ENCODE measurements around the gene SPRED2.

SPRED2 gene

DNA sequence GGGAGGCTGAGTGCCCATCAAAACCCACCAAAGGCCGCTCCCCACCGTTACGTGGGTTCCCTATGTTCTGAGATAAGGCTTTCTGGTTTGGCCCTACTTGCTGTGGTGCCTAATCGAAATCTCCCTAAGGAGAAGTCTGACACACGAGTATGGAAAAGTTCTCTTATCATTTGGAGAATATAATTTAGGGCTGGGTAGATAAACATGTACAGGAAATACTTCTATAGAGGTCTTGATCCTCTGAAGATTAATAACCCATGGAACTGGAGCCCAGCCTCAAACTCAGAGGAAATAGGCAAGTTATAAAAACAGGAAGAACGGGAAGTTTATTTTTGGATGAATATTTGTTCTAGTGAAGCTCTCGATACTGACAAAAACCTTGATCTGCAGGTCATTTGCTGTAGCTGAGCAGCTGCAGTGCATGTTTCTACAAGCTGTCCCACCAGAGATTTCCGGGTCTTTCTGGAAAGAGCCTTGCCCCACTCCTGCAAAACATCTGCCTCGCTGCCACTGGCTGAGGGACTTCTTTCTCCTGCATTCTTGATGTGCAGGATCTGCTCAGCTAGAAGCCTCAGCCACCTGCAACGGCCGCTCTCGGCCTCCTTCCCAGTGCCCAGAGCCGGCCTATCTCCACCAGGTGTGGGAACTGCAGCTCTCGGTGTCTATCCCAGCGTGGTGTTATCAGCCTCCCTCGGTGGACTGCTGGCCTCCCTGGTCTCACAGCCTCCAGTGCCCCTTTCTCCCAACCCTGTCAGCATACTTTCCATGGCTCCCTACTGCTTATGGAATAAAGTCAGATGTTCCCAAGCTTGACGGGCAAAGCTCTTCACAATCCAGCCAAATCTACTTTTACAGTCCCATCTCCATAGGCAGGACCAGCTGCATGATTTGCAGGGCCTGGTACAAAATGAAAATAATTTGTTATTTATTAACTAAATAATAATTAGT is 48.6 kb downstream of the SPRED2 start:
- no peaks in the 10 kb centered on the region for H3K27me3 ChIP-seq (ENCODE audit: insufficient read depth, poor library complexity, severe bottlenecking)
- no peak for DNase-seq (ENCODE audit: low read depth in 1 of 2, low spot score in 1 of 2)
- H3K4me3 ChIP-seq (replicated peaks; ENCODE audit: insufficient read depth, low read length) = no peak overlapping the region
- no peak overlapping the region for H3K27ac ChIP-seq (replicated peaks)
- TF ChIP-seq POLR2AphosphoS5 (IDR thresholded peaks at IDR 0.05; ENCODE audit: low read depth) = no peak
- TF ChIP-seq SPI1 (IDR thresholded peaks at IDR 0.05; ENCODE audit: borderline replicate concordance, low read depth) = no peak
- TF ChIP-seq GABPA (IDR thresholded peaks at IDR 0.05; ENCODE audit: low read depth) = no peak
- TF ChIP-seq, protein P1, sequence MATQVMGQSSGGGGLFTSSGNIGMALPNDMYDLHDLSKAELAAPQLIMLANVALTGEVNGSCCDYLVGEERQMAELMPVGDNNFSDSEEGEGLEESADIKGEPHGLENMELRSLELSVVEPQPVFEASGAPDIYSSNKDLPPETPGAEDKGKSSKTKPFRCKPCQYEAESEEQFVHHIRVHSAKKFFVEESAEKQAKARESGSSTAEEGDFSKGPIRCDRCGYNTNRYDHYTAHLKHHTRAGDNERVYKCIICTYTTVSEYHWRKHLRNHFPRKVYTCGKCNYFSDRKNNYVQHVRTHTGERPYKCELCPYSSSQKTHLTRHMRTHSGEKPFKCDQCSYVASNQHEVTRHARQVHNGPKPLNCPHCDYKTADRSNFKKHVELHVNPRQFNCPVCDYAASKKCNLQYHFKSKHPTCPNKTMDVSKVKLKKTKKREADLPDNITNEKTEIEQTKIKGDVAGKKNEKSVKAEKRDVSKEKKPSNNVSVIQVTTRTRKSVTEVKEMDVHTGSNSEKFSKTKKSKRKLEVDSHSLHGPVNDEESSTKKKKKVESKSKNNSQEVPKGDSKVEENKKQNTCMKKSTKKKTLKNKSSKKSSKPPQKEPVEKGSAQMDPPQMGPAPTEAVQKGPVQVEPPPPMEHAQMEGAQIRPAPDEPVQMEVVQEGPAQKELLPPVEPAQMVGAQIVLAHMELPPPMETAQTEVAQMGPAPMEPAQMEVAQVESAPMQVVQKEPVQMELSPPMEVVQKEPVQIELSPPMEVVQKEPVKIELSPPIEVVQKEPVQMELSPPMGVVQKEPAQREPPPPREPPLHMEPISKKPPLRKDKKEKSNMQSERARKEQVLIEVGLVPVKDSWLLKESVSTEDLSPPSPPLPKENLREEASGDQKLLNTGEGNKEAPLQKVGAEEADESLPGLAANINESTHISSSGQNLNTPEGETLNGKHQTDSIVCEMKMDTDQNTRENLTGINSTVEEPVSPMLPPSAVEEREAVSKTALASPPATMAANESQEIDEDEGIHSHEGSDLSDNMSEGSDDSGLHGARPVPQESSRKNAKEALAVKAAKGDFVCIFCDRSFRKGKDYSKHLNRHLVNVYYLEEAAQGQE (IDR thresholded peaks at IDR 0.05; ENCODE audit: insufficient replicate concordance, low read depth) = no peak

DNA sequence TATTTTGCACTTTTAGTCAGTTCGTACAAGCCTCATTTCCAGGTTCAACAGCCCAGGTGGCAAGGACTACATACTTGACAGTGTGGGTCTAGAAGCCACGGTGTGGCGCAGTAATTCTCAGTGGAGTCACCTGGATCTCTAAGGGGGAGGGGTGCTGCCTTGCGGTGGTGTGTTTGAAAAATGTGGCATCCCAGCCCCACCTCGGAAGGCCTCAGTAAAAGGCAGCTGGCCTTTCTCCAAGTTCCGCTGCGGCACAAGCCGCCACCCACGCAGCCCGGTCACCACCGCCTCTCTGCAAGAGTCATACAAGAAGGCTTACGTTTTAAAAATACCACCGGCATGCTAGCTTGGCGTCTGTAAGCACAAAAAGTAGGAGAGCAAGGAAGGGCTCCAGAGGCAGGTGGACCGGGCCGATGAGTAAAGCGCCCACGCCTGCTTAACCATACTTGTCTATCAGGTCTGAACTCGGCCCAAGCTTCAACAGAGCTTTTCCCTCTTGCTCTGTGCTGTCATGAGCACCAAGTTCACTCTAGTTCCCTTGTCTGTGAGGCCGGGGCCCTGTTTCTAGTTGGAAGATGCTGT is 49.5 kb downstream of the SPRED2 start:
- Histone ChIP-seq H3K4me3 (replicated peaks; ENCODE audit: insufficient read depth, low read length) (no peak overlapping the region), H3K27me3 (ENCODE audit: insufficient read depth, poor library complexity, severe bottlenecking) (no peaks in the 10 kb centered on the region), H3K27ac (replicated peaks) (no peak overlapping the region)
- DNase-seq (ENCODE audit: low read depth in 1 of 2, low spot score in 1 of 2) = peak; percentile 87 to 91
- TF ChIP-seq, protein P2, sequence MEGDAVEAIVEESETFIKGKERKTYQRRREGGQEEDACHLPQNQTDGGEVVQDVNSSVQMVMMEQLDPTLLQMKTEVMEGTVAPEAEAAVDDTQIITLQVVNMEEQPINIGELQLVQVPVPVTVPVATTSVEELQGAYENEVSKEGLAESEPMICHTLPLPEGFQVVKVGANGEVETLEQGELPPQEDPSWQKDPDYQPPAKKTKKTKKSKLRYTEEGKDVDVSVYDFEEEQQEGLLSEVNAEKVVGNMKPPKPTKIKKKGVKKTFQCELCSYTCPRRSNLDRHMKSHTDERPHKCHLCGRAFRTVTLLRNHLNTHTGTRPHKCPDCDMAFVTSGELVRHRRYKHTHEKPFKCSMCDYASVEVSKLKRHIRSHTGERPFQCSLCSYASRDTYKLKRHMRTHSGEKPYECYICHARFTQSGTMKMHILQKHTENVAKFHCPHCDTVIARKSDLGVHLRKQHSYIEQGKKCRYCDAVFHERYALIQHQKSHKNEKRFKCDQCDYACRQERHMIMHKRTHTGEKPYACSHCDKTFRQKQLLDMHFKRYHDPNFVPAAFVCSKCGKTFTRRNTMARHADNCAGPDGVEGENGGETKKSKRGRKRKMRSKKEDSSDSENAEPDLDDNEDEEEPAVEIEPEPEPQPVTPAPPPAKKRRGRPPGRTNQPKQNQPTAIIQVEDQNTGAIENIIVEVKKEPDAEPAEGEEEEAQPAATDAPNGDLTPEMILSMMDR (IDR thresholded peaks at IDR 0.05; ENCODE audit: insufficient read depth, low read length) = no peak
- TF ChIP-seq GABPA (IDR thresholded peaks at IDR 0.05; ENCODE audit: low read depth) = 0 out of 2 replicates have a peak, but pooled peaks have one; percentile 9
- TF ChIP-seq POLR2AphosphoS5 (IDR thresholded peaks at IDR 0.05; ENCODE audit: low read depth) = peak; percentile 63
- TF ChIP-seq SPI1 (IDR thresholded peaks at IDR 0.05; ENCODE audit: borderline replicate concordance, low read depth) = peak; percentile 48; the same call in 1 of the 2 replicates

GRCh38 chr2:65382323-65382722 is 50.1 kb downstream of the SPRED2 start:
- no peak for DNase-seq (ENCODE audit: low read depth in 1 of 2, low spot score in 1 of 2)
- Histone ChIP-seq H3K27ac (replicated peaks) (no peak overlapping the region), H3K27me3 (ENCODE audit: insufficient read depth, poor library complexity, severe bottlenecking) (no peaks in the 10 kb centered on the region), H3K4me3 (replicated peaks; ENCODE audit: insufficient read depth, low read length) (no peak overlapping the region)
- TF ChIP-seq, protein P2 (IDR thresholded peaks at IDR 0.05; ENCODE audit: insufficient read depth, low read length) = no peak
- TF ChIP-seq, protein P1 (IDR thresholded peaks at IDR 0.05; ENCODE audit: insufficient replicate concordance, low read depth) = no peak
- TF ChIP-seq GABPA (IDR thresholded peaks at IDR 0.05; ENCODE audit: low read depth) = no peak
- TF ChIP-seq SPI1 (IDR thresholded peaks at IDR 0.05; ENCODE audit: borderline replicate concordance, low read depth) = no peak
- TF ChIP-seq POLR2AphosphoS5 (IDR thresholded peaks at IDR 0.05; ENCODE audit: low read depth) = no peak

GRCh38 chr2:65381607-65382051 is 50.8 kb downstream of the SPRED2 start:
- TF ChIP-seq GABPA (IDR thresholded peaks at IDR 0.05; ENCODE audit: low read depth) (no peak), SPI1 (IDR thresholded peaks at IDR 0.05; ENCODE audit: borderline replicate concordance, low read depth) (no peak), POLR2AphosphoS5 (IDR thresholded peaks at IDR 0.05; ENCODE audit: low read depth) (no peak)
- TF ChIP-seq, protein P2 (IDR thresholded peaks at IDR 0.05; ENCODE audit: insufficient read depth, low read length) = no peak
- TF ChIP-seq, protein P1 (IDR thresholded peaks at IDR 0.05; ENCODE audit: insufficient replicate concordance, low read depth) = no peak
- Histone ChIP-seq H3K27me3 (ENCODE audit: insufficient read depth, poor library complexity, severe bottlenecking) (no peaks in the 10 kb centered on the region), H3K4me3 (replicated peaks; ENCODE audit: insufficient read depth, low read length) (no peak overlapping the region), H3K27ac (replicated peaks) (no peak overlapping the region)
- DNase-seq (ENCODE audit: low read depth in 1 of 2, low spot score in 1 of 2) = no peak
